A549 (cell line): Measurements from ENCODE around the gene PLPP3.

ENCODE experiments used
- EP300 ChIP-seq, 2 experiments: fragments of >200 bp; sonication (Bioruptor Twin); formaldehyde crosslinking; IDR thresholded peaks; 2 replicates in 1 of 2; 3 replicates in 1 of 2; pipeline ENCODE4 v1.6.1; 2016 to 2017
- FOXS1 ChIP-seq: fragments of 250-450 bp; sonication (Bioruptor Pico); IDR thresholded peaks from 2 replicates; pipeline ENCODE4 v1.5.0; 2020; ENCODE audit warnings: mild to moderate bottlenecking, moderate library complexity

DNA sequence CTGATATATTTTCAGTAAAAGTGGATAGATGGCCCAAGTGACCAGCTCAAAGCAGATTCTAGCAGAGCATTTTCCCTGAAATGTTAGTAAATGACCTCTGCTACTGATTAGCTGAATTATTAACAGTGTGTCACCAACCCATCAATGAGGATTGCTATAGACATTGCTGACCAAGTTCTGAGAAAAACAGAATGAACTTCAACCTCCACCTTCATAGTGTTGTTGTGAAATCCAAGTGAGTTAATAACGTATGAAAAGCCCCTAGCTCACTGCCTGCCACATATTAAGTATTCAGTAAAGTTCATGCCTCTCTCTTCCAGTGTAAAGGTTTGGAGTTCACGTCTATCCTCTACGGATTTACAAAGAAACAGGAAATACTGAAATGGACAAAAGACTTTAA lies 15.8 kb downstream of the PLPP3 start:
- TF ChIP-seq FOXS1 = no peak
- TF ChIP-seq EP300 (IDR thresholded peaks at IDR 0.05) = no peak
